NCI-H187 (cell line): ENCODE results near the gene KIAA0930.
"Not testable (repeated sequence)": the region's sequence is repeated elsewhere in the genome, so short reads cannot be mapped to it uniquely, and the experiment has no call there.

Source experiments
- DNase-seq, 2 experiments: peaks; one replicate each; lab custom pipeline; 2025; lab: John Stamatoyannopoulos, UW

The KIAA0930 gene

GRCh38 chr22:45262931-45263462 lies 22.3 kb upstream of the KIAA0930 start:
- DNase-seq, result no peak

GRCh38 chr22:45262195-45262930 lies 21.7 kb upstream of the KIAA0930 start:
- DNase-seq, result no peak

GRCh38 chr22:45261407-45262088 lies 20.9 kb upstream of the KIAA0930 start:
- no peak for DNase-seq

- not testable (repeated sequence) for DNase-seq
These were observed 19.7 kb upstream of the KIAA0930 start for GRCh38 chr22:45260395-45260759.

DNA sequence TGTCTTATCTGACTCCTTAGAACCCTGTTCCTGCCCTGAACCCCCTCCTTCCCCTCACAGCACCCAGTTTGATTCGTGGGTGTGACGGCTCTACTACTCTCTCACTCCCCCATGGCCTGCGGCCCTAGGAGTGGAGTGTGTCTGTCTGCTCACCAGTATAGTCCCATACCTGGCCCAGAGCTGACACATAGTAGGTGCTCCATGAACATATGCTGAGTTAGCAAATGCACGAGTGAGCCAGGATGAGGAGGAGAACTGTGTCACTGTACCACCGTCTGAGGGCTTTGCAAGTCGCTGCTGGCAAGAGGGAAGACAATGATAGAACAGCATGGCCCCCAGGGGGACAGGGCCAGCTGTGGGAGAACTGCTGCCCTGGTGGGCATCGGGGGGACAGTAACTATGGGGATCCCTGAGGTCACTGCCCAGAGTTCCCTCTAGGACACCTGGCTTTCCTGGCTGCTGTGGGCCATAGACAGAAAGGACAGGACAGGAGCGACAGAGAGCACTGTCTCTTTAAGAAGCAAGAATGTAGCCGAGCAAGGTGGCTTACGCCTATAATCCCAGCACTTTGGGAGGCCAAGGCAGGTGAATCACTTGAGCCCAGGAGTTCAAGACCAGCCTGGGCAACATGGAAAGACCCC lies 19.2 kb upstream of the KIAA0930 start:
- no peak for DNase-seq

DNA sequence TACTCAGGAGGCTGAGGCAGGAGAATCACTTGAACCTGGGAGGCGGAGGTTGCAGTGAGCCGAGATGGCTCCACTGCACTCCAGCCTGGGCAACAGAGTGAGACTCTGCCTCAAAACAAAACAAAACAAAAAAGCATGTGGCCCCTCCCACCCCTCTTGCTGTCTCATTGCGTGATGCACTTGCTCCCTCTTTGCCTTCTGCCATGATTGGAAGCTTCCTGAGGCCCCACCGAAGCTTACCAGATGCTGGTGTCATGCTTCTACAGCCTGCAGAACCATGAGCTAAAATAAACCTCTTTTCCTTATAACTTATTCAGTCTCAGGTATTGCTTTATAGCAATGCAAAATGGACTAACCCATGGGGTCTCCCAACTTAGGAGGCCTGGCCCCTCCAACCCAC lies 17.2 kb upstream of the KIAA0930 start:
- DNase-seq, result not testable (repeated sequence)

- no peak for DNase-seq
These were observed 14.1 kb upstream of the KIAA0930 start for GRCh38 chr22:45254789-45255278.

- no peak for DNase-seq
These were observed 13.7 kb upstream of the KIAA0930 start for GRCh38 chr22:45254388-45254787.

DNA sequence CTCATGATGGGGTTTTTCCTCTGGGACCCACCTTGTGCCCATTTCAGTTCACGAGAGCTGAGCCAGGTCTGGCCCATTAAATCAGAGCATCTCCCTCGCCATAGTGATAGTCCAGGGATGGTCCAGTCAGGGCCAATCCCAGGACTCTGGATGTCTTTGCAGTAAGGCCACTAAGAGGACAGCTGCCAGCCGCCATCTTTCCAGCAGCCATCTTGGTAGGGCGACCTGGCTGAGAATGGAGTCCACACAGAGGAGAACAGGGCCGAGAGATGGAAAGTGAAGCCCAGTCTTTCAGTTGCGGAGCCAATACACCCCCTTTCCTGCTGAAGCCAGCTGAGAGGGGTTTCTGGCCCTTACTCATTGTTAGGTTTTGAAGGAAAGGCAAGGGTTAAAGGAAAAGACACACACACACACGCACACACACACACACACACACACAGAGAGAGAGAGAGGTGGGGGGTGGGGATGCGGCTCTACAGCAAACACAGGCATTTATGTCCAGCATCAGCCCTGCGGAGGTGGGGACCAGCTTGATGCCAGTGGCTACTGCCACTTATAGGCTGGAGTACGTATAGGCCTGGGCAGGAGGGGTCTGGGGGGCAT lies 12.4 kb upstream of the KIAA0930 start:
- no peak for DNase-seq

DNA sequence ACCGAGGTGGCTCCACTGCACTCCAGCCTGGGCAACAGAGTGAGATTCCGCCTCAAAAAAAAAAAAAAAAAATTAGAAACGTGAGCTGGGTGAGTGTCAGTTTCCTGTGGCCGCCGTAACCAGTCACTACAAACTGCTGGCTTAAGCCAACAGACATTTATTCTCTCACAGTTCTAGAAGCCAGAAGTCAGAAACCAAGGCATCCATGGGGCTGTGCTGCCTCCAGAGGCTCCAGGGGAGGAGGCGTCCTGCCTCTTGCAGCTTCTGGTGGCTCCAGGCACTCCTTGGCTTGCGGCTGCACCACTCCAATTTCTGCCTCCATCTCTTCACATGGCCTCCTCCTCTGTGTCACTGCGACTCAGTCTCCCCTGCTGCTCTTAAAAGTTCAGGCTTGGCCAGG lies 11.1 kb upstream of the KIAA0930 start:
- DNase-seq, result no peak

DNA sequence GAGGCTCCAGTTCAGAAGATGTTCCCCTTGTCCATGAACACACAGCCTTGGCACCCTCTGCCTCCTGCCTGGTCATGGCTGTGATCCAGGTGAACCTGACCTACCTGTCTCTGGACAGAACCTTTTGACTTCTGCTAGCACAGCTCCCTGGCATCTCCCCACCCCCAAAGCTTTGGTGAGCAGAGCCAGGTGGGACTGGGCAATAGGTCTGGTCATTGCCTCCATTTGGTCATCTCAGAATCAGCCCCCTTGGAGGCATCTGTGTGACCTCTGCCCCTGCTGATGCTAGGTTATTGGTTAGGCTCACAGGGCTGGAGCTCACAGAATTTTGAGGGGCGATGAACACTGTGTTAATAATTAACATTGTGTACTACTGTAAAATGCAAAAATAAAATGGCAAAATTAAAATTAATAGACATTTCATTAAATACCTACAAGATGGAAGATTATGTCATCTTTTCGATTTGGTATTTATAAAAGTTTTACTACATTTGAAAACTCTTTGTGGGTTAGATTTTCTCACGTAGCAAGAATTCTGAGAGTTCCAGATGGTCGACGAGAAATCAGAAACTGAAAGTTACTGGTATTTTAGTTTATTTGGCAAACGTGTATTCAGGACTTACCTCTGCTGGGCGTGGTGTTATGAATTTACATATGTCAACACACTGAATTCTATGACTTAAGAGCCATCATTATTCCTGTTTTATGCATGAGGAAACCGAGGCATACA lies 8.3 kb upstream of the KIAA0930 start:
- DNase-seq, result no peak

DNA sequence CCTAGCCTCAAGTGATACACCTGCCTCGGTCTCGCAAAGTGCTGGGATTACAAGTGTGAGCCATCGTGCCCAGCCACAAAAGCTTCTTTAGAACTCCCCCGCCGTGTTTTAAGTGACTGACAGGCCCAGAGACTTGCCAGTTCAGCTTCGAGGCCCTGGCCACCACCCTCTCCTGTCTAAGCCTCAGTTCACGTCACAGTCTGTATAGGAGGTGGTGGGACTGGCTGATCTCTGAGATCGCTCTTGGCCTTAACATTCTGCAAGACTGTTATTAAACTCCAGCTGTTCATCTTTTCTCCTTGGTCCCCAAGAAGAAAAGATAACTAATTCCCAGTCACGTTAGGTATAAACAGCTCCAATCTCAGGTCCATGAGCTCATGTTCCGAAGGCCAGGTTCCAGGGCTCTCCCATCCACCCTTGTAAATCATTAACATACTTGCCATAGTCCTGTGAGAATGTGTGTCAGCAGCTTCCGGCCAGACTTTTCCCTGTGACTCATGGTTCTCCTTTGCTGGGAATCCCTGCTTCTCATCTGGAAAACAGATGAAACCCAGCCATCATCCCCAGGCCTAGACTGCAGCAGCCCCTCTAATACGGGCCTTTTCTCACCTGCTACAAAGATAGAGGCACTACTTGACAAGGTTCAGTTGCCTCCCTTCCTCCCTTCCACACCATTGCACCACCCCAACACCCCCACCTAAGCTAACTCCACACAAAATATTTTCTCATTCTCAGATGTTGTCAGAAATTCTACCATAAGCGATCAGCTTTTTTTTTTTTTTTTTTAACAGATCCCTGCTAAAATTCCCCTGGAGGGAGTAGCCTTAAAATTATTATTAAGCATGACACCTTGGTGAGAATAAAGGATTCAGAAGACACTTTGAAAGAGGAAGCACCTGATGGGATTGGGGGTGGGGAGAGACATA lies 5.6 kb upstream of the KIAA0930 start:
- no peak for DNase-seq

GRCh38 chr22:45244916-45245315 lies 4.2 kb upstream of the KIAA0930 start:
- DNase-seq, result no peak

DNA sequence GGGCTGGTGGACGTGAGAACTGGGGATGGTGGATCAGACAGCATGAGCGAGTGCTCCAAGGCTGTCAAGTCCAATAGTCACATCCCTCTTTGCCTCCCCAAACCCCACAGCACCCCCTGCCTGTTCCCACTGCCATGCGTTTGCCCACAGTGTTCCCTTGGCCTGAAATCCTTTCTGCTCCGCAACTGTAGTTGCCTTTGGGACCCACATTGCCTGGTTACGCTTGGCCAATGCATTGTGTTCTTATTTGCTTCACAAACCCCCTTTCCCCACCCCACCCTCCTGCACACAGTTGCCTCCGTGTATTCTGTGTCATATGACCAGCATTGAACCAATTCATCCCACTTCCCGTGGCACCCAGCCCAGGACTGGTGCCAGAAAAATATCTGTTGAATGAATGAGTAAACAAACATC lies 2.1 kb upstream of the KIAA0930 start:
- DNase-seq, result no peak

DNA sequence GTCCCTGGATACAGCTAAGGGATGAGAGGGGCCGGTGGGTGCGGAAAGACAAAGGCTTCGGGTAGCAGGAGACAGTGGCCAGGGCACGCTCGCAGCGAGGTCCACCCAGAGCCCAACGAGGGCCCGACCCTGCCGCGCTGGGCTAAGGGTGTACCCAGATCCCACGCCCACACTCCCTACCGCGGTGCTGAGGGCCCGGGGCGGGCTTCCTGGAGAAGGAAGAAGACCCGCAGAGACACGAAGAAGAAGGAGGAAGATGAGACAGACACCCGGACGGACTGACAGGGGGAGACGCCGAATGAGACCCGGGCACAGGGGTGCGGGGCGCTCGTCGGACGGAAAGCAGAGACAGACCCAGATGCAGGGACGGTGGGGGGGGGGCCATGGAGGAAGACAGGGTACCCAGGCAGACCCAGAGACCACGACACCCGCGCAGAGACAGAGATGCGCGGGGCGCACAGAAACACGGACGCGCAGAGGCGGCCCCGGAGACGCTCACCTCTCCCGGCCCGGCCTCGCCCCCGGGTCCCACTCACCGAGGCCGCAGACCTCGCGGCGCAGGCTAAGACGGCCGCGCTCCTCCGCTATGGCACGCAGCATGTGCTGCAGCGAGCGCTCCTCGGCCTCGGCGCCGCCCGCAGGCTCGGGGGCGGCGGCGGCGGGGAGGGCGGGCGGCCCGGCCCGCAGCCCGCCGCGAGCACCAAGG lies 437 bp downstream of the KIAA0930 start:
- DNase-seq, result no peak

- DNase-seq, result no peak
These were observed 1.0 kb downstream of the KIAA0930 start for GRCh38 chr22:45239681-45240051.

GRCh38 chr22:45238957-45239680 lies 1.6 kb downstream of the KIAA0930 start:
- DNase-seq, result no peak

DNA sequence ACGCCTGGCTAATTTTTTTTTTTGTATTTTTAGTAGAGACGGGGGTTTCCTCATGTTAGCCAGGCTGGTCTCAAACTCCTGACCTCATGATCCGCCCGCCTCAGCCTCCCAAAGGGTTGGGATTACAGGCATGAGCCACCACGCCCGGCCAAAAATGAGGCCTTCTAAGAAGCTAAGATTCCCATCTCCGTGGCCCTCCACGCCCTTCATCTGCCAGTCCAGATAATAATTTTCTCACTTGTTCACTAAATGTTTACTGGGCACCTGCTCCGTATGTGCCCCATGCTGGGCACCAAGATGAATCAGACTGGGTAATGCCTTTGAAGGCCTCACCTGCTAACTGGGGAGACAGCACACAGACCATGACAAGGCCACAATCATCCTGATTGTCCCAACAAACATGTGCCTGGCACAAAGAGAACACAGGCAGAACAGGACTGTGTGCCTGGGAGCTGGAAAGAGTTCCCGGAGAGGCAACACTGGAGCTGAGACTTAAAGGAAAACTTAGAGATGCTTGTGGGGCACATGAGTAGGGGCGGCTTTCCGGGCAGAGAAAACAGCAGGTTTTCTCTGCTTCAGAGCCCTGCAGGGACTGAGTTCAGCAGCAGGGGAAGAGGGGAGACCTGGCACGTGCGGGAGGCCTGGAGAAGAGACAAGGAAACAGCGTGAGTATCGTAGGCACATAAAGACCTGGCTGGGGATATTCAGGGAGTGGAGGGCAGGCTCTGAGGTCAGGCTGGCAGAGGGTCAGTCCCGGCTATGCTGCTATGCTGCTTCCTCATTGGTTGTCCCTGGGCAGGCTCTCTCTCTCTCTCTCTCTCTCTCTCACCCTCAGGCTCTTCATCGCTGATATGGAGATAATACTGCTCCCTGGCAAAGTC lies 2.4 kb downstream of the KIAA0930 start:
- DNase-seq, result no peak
